Measurements from ENCODE around the gene CDCP2.

Gene CDCP2

DNA sequence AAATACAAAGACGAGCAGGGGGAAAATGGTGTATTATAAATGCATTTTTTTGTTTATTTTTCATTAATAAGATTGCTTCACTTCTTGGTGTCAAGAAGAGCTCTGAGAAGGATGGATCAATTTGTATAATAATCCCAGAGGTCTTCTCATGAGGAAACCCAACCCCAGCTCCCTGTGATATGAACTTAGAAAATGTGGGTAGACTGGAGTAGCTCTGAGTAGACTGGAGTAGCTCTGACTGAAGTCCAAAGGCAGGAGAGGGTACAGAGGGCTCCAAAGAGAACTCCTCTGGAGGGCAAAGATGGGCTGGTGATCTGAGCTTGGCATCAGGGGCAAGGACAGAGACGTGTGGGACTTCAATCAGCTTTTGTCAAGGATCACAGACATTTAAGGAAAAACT, 21.4 kb downstream of the CDCP2 start:
- no peak for DNase-seq (ENCODE audit: low read depth, low spot score)
- H3K4me3 ChIP-seq (ENCODE audit: low read depth, low read length): no peak overlapping the region
- CTCF ChIA-PET: interaction anchor here (4.7 kb wide), 1 partner anchor 8 kb away, joined by 52 read pairs; no protein-coding TSS in a partner anchor
- no peak for TF ChIP-seq CTCF (IDR thresholded peaks at IDR 0.05; ENCODE audit: insufficient read depth, low read length, missing control alignments)
- POLR2A ChIA-PET: interaction anchor here (0.6 kb wide), 1 partner anchor 83 kb away, joined by 3 read pairs; no protein-coding TSS in a partner anchor

GRCh38 chr1:54129858-54130257, 22.9 kb downstream of the CDCP2 start:
- H3K4me3 ChIP-seq (ENCODE audit: low read depth, low read length): no peak overlapping the region
- CTCF ChIA-PET: interaction anchor here (1.1 to 4.7 kb wide), 2 partner anchors 7 to 11 kb away, joined by 3 to 52 read pairs; no protein-coding TSS in a partner anchor
- POLR2A ChIA-PET: no interaction called here
- TF ChIP-seq CTCF (IDR thresholded peaks at IDR 0.05; ENCODE audit: insufficient read depth, low read length, missing control alignments): no peak
- no peak for DNase-seq (ENCODE audit: low read depth, low spot score)

GRCh38 chr1:54127594-54128300, 25.1 kb downstream of the CDCP2 start:
- POLR2A ChIA-PET: no interaction called here

GRCh38 chr1:54126271-54126815, 26.5 kb downstream of the CDCP2 start:
- TF ChIP-seq CTCF (IDR thresholded peaks at IDR 0.05; ENCODE audit: insufficient read depth, low read length, missing control alignments): no peak
- no peak for DNase-seq (ENCODE audit: low read depth, low spot score)
- H3K4me3 ChIP-seq (ENCODE audit: low read depth, low read length): no peak overlapping the region
- POLR2A ChIA-PET: interaction anchor here (1.3 kb wide), 1 partner anchor 10 kb away, joined by 3 read pairs; no protein-coding TSS in a partner anchor
- CTCF ChIA-PET: interaction anchor here (1.1 to 8.3 kb wide), 9 partner anchors 9 to 373 kb away, joined by 4 to 94 read pairs (median 6); no protein-coding TSS in a partner anchor

More at GRCh38 chr1:54127594-54128300, 25.1 kb downstream of the CDCP2 start:
- no peak overlapping the region for H3K4me3 ChIP-seq (ENCODE audit: low read depth, low read length)
- CTCF ChIA-PET: interaction anchor here (0.8 to 8.3 kb wide), 3 partner anchors 9 to 10 kb away, joined by 3 to 94 read pairs (median 4); no protein-coding TSS in a partner anchor
- no peak for TF ChIP-seq CTCF (IDR thresholded peaks at IDR 0.05; ENCODE audit: insufficient read depth, low read length, missing control alignments)
- no peak for DNase-seq (ENCODE audit: low read depth, low spot score)

DNA sequence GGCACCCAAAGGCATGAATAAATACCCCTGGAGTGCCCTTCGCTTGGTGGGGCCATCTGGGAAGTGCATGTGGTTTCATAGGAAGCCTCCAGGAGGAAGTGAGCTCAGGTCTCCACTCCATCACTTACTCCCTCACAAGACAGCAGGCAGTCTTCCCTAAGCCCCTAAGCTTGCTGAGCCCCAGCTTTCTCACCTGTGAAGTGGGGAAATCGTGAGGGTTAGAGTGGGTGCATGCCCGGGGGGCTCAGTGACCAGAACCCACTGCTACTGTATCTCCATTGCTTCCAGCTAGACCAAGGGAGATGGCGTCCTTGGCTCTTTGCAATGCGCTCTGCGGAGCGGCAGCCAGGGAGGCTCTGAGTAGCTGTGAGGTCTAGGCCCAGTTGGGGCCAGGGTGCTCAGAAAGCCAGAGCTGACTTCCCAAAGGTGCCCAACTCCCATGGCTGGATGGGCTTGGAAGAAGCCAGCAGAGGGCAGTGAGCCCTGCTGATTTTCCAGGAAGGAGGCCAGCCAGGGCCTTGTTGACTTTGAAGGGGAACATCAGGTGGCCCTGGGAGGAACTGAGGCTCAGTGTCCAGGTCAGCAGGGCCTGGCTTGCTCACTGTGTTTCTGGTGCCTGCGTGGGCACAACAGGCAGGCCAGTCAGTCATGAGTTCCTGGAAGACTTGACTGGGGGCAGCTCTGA, 27.3 kb downstream of the CDCP2 start:
- ChIA-PET POLR2A (interaction anchor here (1.3 kb wide), 1 partner anchor 11 kb away, joined by 3 read pairs; no protein-coding TSS in a partner anchor), CTCF (interaction anchor here (0.7 to 8.3 kb wide), 18 partner anchors 6 to 374 kb away, joined by 3 to 94 read pairs (median 4); partner anchors contain the start of genes CYB5RL and MRPL37)
- H3K4me3 ChIP-seq (ENCODE audit: low read depth, low read length): no peak overlapping the region
- DNase-seq (ENCODE audit: low read depth, low spot score): no peak
- TF ChIP-seq CTCF (IDR thresholded peaks at IDR 0.05; ENCODE audit: insufficient read depth, low read length, missing control alignments): peak; percentile 62
